Smooth muscle cell (in vitro differentiated cells): ENCODE results near the gene CCDC92. TPM values are rescaled to one million over a fixed set of nuclear protein-coding genes. Genes with fewer than 3 reads are reported as not detected.
A peak's percentile ranks its signal among the peaks of the same experiment; 100 is the strongest.

Experiments
- DNase-seq: peaks from one replicate; lab custom pipeline; 2025; ENCODE audit not compliant: unreplicated experiment; lab: John Stamatoyannopoulos, UW
- H2AFZ ChIP-seq: fragments of 200-600 bp; sonication (generic); 2 replicates; pipeline ENCODE4 v1.6.0; 2016; ENCODE audit warnings: antibody characterized with exemption, low read depth, mild to moderate bottlenecking
- H3F3A ChIP-seq: fragments of 200-600 bp; sonication (generic); 2 replicates; pipeline ENCODE4 v1.6.0; 2017; ENCODE audit warnings: antibody characterized with exemption, low read depth
- H3K27ac ChIP-seq: fragments of 200-600 bp; sonication (generic); 2 replicates; pipeline ENCODE4 v1.5.1; 2016; ENCODE audit warnings: low read depth, mild to moderate bottlenecking
- H3K27me3 ChIP-seq: fragments of 200-600 bp; sonication (generic); 2 replicates; pipeline ENCODE4 v1.6.1; 2016; ENCODE audit warnings: low read depth, mild to moderate bottlenecking
- H3K36me3 ChIP-seq: fragments of 200-600 bp; sonication (generic); 2 replicates; pipeline ENCODE4 v1.5.1; 2016; ENCODE audit warnings: low read depth
- H3K4me1 ChIP-seq: fragments of 200-600 bp; sonication (generic); 2 replicates; pipeline ENCODE4 v1.5.1; 2016; ENCODE audit warnings: low read depth
- H3K4me2 ChIP-seq: fragments of 200-600 bp; sonication (generic); 2 replicates; pipeline ENCODE4 v1.6.0; 2016; ENCODE audit warnings: mild to moderate bottlenecking
- H3K4me3 ChIP-seq: fragments of 200-600 bp; sonication (generic); 2 replicates; pipeline ENCODE4 v1.5.1; 2016; ENCODE audit warnings: mild to moderate bottlenecking
- H3K79me2 ChIP-seq: fragments of 200-600 bp; sonication (generic); 2 replicates; pipeline ENCODE4 v1.6.0; 2016; ENCODE audit warnings: low read depth, mild to moderate bottlenecking
- H3K9ac ChIP-seq: fragments of 200-600 bp; sonication (generic); 2 replicates; pipeline ENCODE4 v1.6.0; 2016; ENCODE audit warnings: low read depth
- H3K9me3 ChIP-seq: fragments of 200-600 bp; sonication (generic); replicated peaks from 2 replicates; pipeline ENCODE4 v1.5.1; 2016; ENCODE audit warnings: low read depth
- H4K20me1 ChIP-seq: fragments of 200-600 bp; sonication (generic); 2 replicates; pipeline ENCODE4 v1.6.0; 2016; ENCODE audit warnings: low read depth
- CTCF ChIP-seq: fragments of 200-600 bp; sonication (generic); IDR thresholded peaks from 2 replicates; pipeline ENCODE4 v1.5.1; 2017; ENCODE audit warnings: borderline replicate concordance, mild to moderate bottlenecking, antibody characterized with exemption; ENCODE audit not compliant: insufficient read depth, poor library complexity, severe bottlenecking
- WGBS: methylation state at CpG from one replicate; pipeline ENCODE4 v1.1.7; 2016; ENCODE audit warnings: low lambda C conversion rate; 5-methylcytosine and 5-hydroxymethylcytosine counted together
- polyA plus RNA-seq: library from polyadenylated mRNA; unstranded; fragments of >200 nt; fragmentation: Nextera tagmentation; extraction: Ambion mirVana; gene quantifications from 2 replicates; pipeline ENCODE4 v1.2.1, GENCODE V29; 2016
- total RNA-seq: library from RNA; depleted of rRNA; stranded (reverse); fragments of >200 nt; gene quantifications from 2 replicates; pipeline ENCODE4 v1.2.3, GENCODE V29; 2014

The CCDC92 gene
- total and polyA plus RNA-seq, 2 experiments from 2014 or later, result 17.4 to 68.2 TPM

- no peaks in the 10 kb centered on the region for H3K9me3 ChIP-seq
- peaks cover 22% of the 10 kb centered on the region for H3F3A ChIP-seq
- no peak overlapping the region for H3K27ac ChIP-seq
- H3K4me2 ChIP-seq, result no peak overlapping the region
- no peak for DNase-seq
- peaks cover 20% of the 10 kb centered on the region for H3K79me2 ChIP-seq
- peaks cover 30% of the 10 kb centered on the region for H3K4me1 ChIP-seq
- no peak overlapping the region for H3K4me3 ChIP-seq
- TF ChIP-seq CTCF, result no peak
- over 99% methylated on average over 5 of the region's 5 CpGs for WGBS
- no peaks in the 10 kb centered on the region for H3K27me3 ChIP-seq
- no peaks in the 10 kb centered on the region for H3K36me3 ChIP-seq
- H4K20me1 ChIP-seq, result peaks cover 70% of the 10 kb centered on the region
- no peak overlapping the region for H2AFZ ChIP-seq
- no peak overlapping the region for H3K9ac ChIP-seq
Measured at GRCh38 chr12:124000111-124000510, 27.5 kb upstream of the CCDC92 start.

GRCh38 chr12:123998991-123999359, 26.3 kb upstream of the CCDC92 start:
- H3K36me3 ChIP-seq, result no peaks in the 10 kb centered on the region
- DNase-seq, result no peak
- no peaks in the 10 kb centered on the region for H3K27me3 ChIP-seq
- peak overlapping the region; percentile 84 for H3K27ac ChIP-seq
- H3K4me2 ChIP-seq, result peak overlapping the region; percentile 50
- WGBS, result 13% methylated on average over 2 of the region's 2 CpGs
- H4K20me1 ChIP-seq, result peaks cover 80% of the 10 kb centered on the region
- H3K9me3 ChIP-seq, result no peaks in the 10 kb centered on the region
- peaks cover 27% of the 10 kb centered on the region for H3K79me2 ChIP-seq
- no peak overlapping the region for H2AFZ ChIP-seq
- H3K9ac ChIP-seq, result peak overlapping the region; percentile 19
- H3K4me1 ChIP-seq, result peaks cover 37% of the 10 kb centered on the region
- H3F3A ChIP-seq, result peaks cover 25% of the 10 kb centered on the region
- TF ChIP-seq CTCF, result no peak
- H3K4me3 ChIP-seq, result no peak overlapping the region

- H3K27ac ChIP-seq, result peak overlapping the region; percentile 84
- no peak overlapping the region for H3K4me3 ChIP-seq
- H3K36me3 ChIP-seq, result no peaks in the 10 kb centered on the region
- TF ChIP-seq CTCF, result no peak
- peaks cover 37% of the 10 kb centered on the region for H3K4me1 ChIP-seq
- WGBS, result 4% methylated on average over 2 of the region's 2 CpGs
- no peaks in the 10 kb centered on the region for H3K27me3 ChIP-seq
- H3K79me2 ChIP-seq, result peaks cover 32% of the 10 kb centered on the region
- no peak for DNase-seq
- H3K9ac ChIP-seq, result peak overlapping the region; percentile 19
- no peaks in the 10 kb centered on the region for H3K9me3 ChIP-seq
- H2AFZ ChIP-seq, result no peak overlapping the region
- H3F3A ChIP-seq, result peaks cover 25% of the 10 kb centered on the region
- peak overlapping the region; percentile 47 for H3K4me2 ChIP-seq
- peaks cover 80% of the 10 kb centered on the region for H4K20me1 ChIP-seq
Measured at GRCh38 chr12:123998344-123998990, 25.8 kb upstream of the CCDC92 start.

GRCh38 chr12:123997908-123998307, 25.3 kb upstream of the CCDC92 start:
- H3K4me1 ChIP-seq, result peaks cover 37% of the 10 kb centered on the region
- no peaks in the 10 kb centered on the region for H3K36me3 ChIP-seq
- no peak for TF ChIP-seq CTCF
- no peak overlapping the region for H3K9ac ChIP-seq
- H3K9me3 ChIP-seq, result no peaks in the 10 kb centered on the region
- WGBS, result 59% methylated on average over 5 of the region's 5 CpGs
- peak overlapping the region; percentile 47 for H3K4me2 ChIP-seq
- no peaks in the 10 kb centered on the region for H3K27me3 ChIP-seq
- H4K20me1 ChIP-seq, result peaks cover 80% of the 10 kb centered on the region
- peaks cover 25% of the 10 kb centered on the region for H3F3A ChIP-seq
- peaks cover 34% of the 10 kb centered on the region for H3K79me2 ChIP-seq
- H3K27ac ChIP-seq, result peak overlapping the region; percentile 84
- no peak overlapping the region for H2AFZ ChIP-seq
- H3K4me3 ChIP-seq, result no peak overlapping the region
- DNase-seq, result no peak
